Measurements from ENCODE around the gene CDH11.

The CDH11 gene

DNA sequence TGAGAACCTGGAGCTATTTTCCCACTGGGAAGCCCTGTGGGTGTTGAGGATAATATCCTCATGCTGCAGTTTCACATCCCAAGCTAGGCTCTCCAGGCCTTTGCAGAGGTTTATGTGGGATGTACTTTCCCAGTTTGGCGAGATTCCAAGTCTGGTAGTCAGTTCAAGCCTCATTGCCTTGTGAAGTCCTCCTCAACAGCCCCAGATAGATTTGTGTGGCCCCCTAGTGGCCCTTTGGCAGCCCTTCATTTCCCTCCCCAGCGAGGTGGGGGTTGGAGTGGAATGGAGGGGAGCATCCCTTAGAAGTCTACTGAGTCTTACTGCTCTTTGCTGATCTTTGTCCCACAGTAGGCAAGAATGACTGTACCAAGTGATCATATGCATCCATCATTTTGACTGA, 137.9 kb downstream of the CDH11 start:
- Histone ChIP-seq H3K27ac (ENCODE audit: low read depth, low read length) (no peak overlapping the region), H3K4me1 (ENCODE audit: control insufficient read depth, insufficient read depth, low read length, unreplicated experiment) (peaks cover 5% of the 10 kb centered on the region), H3K27me3 (ENCODE audit: insufficient read depth, low read length) (no peaks in the 10 kb centered on the region), H2AFZ (ENCODE audit: low read length, unreplicated experiment) (no peak overlapping the region), H3K36me3 (ENCODE audit: insufficient read depth, low read length) (peaks cover 10% of the 10 kb centered on the region; the same call in 1 of the 2 replicates), H3K4me3 (ENCODE audit: low read depth, low read length) (no peak overlapping the region), H3K79me2 (ENCODE audit: control insufficient read depth, insufficient read depth, low read length, unreplicated experiment) (no peaks in the 10 kb centered on the region)

DNA sequence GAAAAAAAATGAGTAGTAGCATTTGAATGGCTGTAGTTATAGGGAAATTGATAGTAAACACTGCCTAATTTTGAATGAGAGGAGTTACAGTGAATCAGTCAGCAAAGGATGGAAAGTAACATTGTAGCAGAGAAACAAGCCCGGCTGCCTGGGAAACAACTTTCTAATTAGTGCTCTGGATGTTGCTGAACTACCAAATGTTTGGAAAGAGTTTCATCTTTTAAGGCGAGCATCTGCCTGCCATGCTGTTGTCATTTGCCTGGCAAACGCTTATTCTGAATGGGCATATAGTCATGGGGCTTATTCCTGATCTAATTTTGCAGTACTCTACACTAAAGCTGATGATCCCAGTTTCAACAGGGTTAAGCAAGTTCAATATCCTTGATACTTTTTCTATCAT, 138.6 kb downstream of the CDH11 start:
- Histone ChIP-seq H3K79me2 (ENCODE audit: control insufficient read depth, insufficient read depth, low read length, unreplicated experiment) (no peaks in the 10 kb centered on the region), H3K36me3 (ENCODE audit: insufficient read depth, low read length) (peaks cover 10% of the 10 kb centered on the region; the same call in 1 of the 2 replicates), H3K27me3 (ENCODE audit: insufficient read depth, low read length) (no peaks in the 10 kb centered on the region), H2AFZ (ENCODE audit: low read length, unreplicated experiment) (no peak overlapping the region), H3K4me3 (ENCODE audit: low read depth, low read length) (no peak overlapping the region), H3K4me1 (ENCODE audit: control insufficient read depth, insufficient read depth, low read length, unreplicated experiment) (peaks cover 5% of the 10 kb centered on the region), H3K27ac (ENCODE audit: low read depth, low read length) (no peak overlapping the region)

- Histone ChIP-seq H3K4me3 (ENCODE audit: low read depth, low read length) (no peak overlapping the region), H2AFZ (ENCODE audit: low read length, unreplicated experiment) (no peak overlapping the region), H3K4me1 (ENCODE audit: control insufficient read depth, insufficient read depth, low read length, unreplicated experiment) (peaks cover 5% of the 10 kb centered on the region), H3K36me3 (ENCODE audit: insufficient read depth, low read length) (peaks cover 10% of the 10 kb centered on the region; the same call in 1 of the 2 replicates), H3K27ac (ENCODE audit: low read depth, low read length) (no peak overlapping the region), H3K27me3 (ENCODE audit: insufficient read depth, low read length) (no peaks in the 10 kb centered on the region), H3K79me2 (ENCODE audit: control insufficient read depth, insufficient read depth, low read length, unreplicated experiment) (no peaks in the 10 kb centered on the region)
Measured at GRCh38 chr16:64982581-64982980, 139.3 kb downstream of the CDH11 start.

DNA sequence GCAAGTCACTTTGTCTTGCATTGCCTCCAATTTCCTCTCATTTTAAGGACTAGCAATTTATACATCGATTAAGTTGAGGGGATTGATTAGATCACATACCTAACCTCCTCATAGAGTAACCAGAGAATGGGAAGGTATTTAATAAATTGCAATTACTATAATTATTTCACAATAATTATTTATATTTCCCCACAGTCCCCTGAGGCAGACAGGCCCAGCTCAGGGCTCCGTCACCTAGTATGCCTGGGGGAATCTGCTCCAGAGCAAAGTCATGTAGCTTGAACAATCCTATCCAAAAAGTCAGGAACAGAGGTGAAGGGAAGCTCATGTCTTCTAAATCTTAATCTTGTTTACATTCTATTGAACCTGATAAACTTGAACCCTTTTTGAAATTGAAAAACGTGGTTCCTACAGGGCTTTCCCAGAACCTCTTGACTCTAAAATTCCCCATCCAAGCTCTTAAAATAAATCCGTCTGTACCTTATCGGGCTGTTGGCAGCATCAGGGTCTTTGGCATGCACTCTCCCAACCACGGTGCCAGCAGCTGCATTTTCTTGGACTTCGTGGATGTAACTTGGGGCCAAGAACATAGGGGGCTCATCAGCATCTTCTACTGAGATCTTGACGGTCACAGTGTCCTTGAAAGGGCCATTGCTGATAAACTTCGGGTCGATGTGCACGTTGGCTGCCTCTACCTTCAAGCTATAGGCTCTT, 140.1 kb downstream of the CDH11 start:
- H2AFZ ChIP-seq (ENCODE audit: low read length, unreplicated experiment), result no peak overlapping the region
- H3K4me3 ChIP-seq (ENCODE audit: low read depth, low read length), result no peak overlapping the region
- no peaks in the 10 kb centered on the region for H3K79me2 ChIP-seq (ENCODE audit: control insufficient read depth, insufficient read depth, low read length, unreplicated experiment)
- H3K36me3 ChIP-seq (ENCODE audit: insufficient read depth, low read length), result peaks cover 5% of the 10 kb centered on the region; the same call in 1 of the 2 replicates
- H3K4me1 ChIP-seq (ENCODE audit: control insufficient read depth, insufficient read depth, low read length, unreplicated experiment), result peaks cover 5% of the 10 kb centered on the region
- H3K27ac ChIP-seq (ENCODE audit: low read depth, low read length), result no peak overlapping the region
- no peaks in the 10 kb centered on the region for H3K27me3 ChIP-seq (ENCODE audit: insufficient read depth, low read length)

DNA sequence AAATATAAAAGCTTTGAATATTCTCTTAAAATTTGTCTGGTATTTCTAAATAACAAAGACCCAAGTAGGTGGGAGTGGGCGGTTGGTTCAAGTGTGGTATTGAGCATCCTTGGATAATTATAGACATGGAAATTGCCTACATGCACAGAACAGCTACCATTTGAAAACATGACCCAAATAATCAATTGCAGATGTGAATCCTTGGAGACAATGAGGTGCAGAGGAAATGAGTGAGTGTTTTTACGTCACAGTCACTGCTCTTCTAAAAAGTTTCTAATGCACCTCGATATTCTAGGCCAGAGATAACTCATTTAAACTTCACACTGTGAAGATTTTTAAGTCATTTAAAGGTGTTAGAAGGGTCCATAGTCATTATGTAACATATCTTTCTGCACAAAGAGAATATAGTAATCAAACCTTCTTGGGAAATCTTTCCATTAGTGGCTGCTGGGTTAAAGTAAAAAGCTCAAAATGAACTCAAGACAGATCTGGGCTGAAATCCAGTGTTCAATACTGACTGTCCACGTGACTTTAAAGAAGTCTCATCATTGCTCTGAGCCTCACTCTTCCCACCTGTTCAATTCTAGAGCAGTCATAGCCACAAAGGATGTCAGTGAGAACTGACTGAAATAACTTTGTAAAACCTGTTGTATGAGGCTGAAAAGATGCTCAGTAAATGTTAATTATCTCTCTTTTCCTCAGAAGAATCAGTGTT, 144.5 kb downstream of the CDH11 start:
- Histone ChIP-seq H3K79me2 (ENCODE audit: control insufficient read depth, insufficient read depth, low read length, unreplicated experiment) (no peaks in the 10 kb centered on the region), H3K36me3 (ENCODE audit: insufficient read depth, low read length) (peaks cover 5% of the 10 kb centered on the region; the same call in 1 of the 2 replicates), H3K4me3 (ENCODE audit: low read depth, low read length) (no peak overlapping the region), H2AFZ (ENCODE audit: low read length, unreplicated experiment) (no peak overlapping the region), H3K27ac (ENCODE audit: low read depth, low read length) (no peak overlapping the region), H3K27me3 (ENCODE audit: insufficient read depth, low read length) (no peaks in the 10 kb centered on the region), H3K4me1 (ENCODE audit: control insufficient read depth, insufficient read depth, low read length, unreplicated experiment) (no peaks in the 10 kb centered on the region)

- Histone ChIP-seq H3K36me3 (ENCODE audit: insufficient read depth, low read length) (peaks cover 8% of the 10 kb centered on the region), H3K27me3 (ENCODE audit: insufficient read depth, low read length) (no peaks in the 10 kb centered on the region), H3K27ac (ENCODE audit: low read depth, low read length) (no peak overlapping the region), H3K79me2 (ENCODE audit: control insufficient read depth, insufficient read depth, low read length, unreplicated experiment) (no peaks in the 10 kb centered on the region), H3K4me1 (ENCODE audit: control insufficient read depth, insufficient read depth, low read length, unreplicated experiment) (no peaks in the 10 kb centered on the region), H2AFZ (ENCODE audit: low read length, unreplicated experiment) (no peak overlapping the region), H3K4me3 (ENCODE audit: low read depth, low read length) (no peak overlapping the region)
Measured at GRCh38 chr16:64975821-64976220, 146.0 kb downstream of the CDH11 start.

- Histone ChIP-seq H3K36me3 (ENCODE audit: insufficient read depth, low read length) (peaks cover 7% of the 10 kb centered on the region), H3K4me3 (ENCODE audit: low read depth, low read length) (no peak overlapping the region), H3K27me3 (ENCODE audit: insufficient read depth, low read length) (no peaks in the 10 kb centered on the region), H2AFZ (ENCODE audit: low read length, unreplicated experiment) (no peak overlapping the region), H3K79me2 (ENCODE audit: control insufficient read depth, insufficient read depth, low read length, unreplicated experiment) (no peaks in the 10 kb centered on the region), H3K27ac (ENCODE audit: low read depth, low read length) (no peak overlapping the region), H3K4me1 (ENCODE audit: control insufficient read depth, insufficient read depth, low read length, unreplicated experiment) (no peaks in the 10 kb centered on the region)
Measured at GRCh38 chr16:64974381-64974780, 147.5 kb downstream of the CDH11 start.

DNA sequence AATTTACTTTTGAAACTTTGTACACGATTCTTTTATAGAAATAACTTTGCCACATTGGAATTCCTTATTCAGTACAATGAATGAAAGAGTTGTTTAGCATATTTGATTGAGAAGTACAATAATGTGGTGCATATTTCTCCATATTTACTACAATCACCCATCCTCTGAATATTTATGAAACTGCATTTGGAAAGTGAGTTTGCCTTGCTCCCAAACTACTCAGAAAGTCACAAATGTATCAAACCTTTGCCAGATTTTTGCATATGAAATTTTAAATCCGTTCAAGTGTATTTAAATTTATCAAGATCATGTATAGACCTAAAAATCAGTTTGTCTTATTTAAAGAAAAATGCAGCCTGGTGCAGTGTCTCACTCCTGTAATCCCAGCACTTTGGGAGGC, 148.7 kb downstream of the CDH11 start:
- no peak overlapping the region for H2AFZ ChIP-seq (ENCODE audit: low read length, unreplicated experiment)
- H3K4me1 ChIP-seq (ENCODE audit: control insufficient read depth, insufficient read depth, low read length, unreplicated experiment), result no peaks in the 10 kb centered on the region
- no peaks in the 10 kb centered on the region for H3K79me2 ChIP-seq (ENCODE audit: control insufficient read depth, insufficient read depth, low read length, unreplicated experiment)
- peaks cover 7% of the 10 kb centered on the region for H3K36me3 ChIP-seq (ENCODE audit: insufficient read depth, low read length)
- H3K4me3 ChIP-seq (ENCODE audit: low read depth, low read length), result no peak overlapping the region
- H3K27me3 ChIP-seq (ENCODE audit: insufficient read depth, low read length), result no peaks in the 10 kb centered on the region
- H3K27ac ChIP-seq (ENCODE audit: low read depth, low read length), result no peak overlapping the region

- no peak overlapping the region for H2AFZ ChIP-seq (ENCODE audit: low read length, unreplicated experiment)
- peaks cover 7% of the 10 kb centered on the region for H3K36me3 ChIP-seq (ENCODE audit: insufficient read depth, low read length)
- H3K79me2 ChIP-seq (ENCODE audit: control insufficient read depth, insufficient read depth, low read length, unreplicated experiment), result no peaks in the 10 kb centered on the region
- H3K4me3 ChIP-seq (ENCODE audit: low read depth, low read length), result no peak overlapping the region
- H3K4me1 ChIP-seq (ENCODE audit: control insufficient read depth, insufficient read depth, low read length, unreplicated experiment), result no peaks in the 10 kb centered on the region
- H3K27me3 ChIP-seq (ENCODE audit: insufficient read depth, low read length), result no peaks in the 10 kb centered on the region
- H3K27ac ChIP-seq (ENCODE audit: low read depth, low read length), result no peak overlapping the region
Measured at GRCh38 chr16:64971171-64971570, 150.7 kb downstream of the CDH11 start.

DNA sequence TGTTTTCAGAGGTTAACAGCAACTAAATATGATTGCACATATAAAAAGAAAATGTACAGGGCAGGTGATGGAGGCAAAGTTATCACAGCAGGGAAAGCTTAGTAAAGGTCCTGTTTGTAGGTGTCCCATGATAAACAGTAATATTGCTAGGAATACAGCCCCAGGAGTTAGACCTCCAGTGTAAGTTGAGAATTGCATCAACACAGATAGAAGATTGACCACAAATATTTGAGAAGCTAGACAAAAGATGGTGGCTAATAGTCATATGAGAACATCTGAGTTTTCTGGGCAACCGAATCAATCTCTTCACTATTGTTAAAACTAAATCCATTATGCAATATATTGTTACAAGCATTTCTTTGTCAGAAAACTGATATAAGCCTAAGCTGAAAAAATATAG, 152.6 kb downstream of the CDH11 start:
- Histone ChIP-seq H3K27me3 (ENCODE audit: insufficient read depth, low read length) (no peaks in the 10 kb centered on the region), H3K27ac (ENCODE audit: low read depth, low read length) (no peak overlapping the region), H3K4me3 (ENCODE audit: low read depth, low read length) (no peak overlapping the region), H3K36me3 (ENCODE audit: insufficient read depth, low read length) (peaks cover 7% of the 10 kb centered on the region), H2AFZ (ENCODE audit: low read length, unreplicated experiment) (no peak overlapping the region), H3K4me1 (ENCODE audit: control insufficient read depth, insufficient read depth, low read length, unreplicated experiment) (peaks cover under 1% of the 10 kb centered on the region), H3K79me2 (ENCODE audit: control insufficient read depth, insufficient read depth, low read length, unreplicated experiment) (no peaks in the 10 kb centered on the region)

- no peak overlapping the region for H3K4me3 ChIP-seq (ENCODE audit: low read depth, low read length)
- H3K27me3 ChIP-seq (ENCODE audit: insufficient read depth, low read length), result no peaks in the 10 kb centered on the region
Measured at GRCh38 chr16:64968539-64968938, 153.3 kb downstream of the CDH11 start.

More at GRCh38 chr16:64968539-64968938, 153.3 kb downstream of the CDH11 start:
- Histone ChIP-seq H3K4me1 (ENCODE audit: control insufficient read depth, insufficient read depth, low read length, unreplicated experiment) (peaks cover 7% of the 10 kb centered on the region), H2AFZ (ENCODE audit: low read length, unreplicated experiment) (no peak overlapping the region), H3K27ac (ENCODE audit: low read depth, low read length) (no peak overlapping the region), H3K36me3 (ENCODE audit: insufficient read depth, low read length) (peaks cover 7% of the 10 kb centered on the region), H3K79me2 (ENCODE audit: control insufficient read depth, insufficient read depth, low read length, unreplicated experiment) (no peaks in the 10 kb centered on the region)
